K562 treated with DMSO at 1 percent for 24 hours (cell line): Measurements from ENCODE around the gene CTSF. TPM values are rescaled to one million over a fixed set of nuclear protein-coding genes. Genes with fewer than 3 reads are reported as not detected.

Experiments
- total RNA-seq: library from RNA; unstranded; fragments of 300-600 nt; gene quantifications from 2 replicates; pipeline ENCODE4 v1.2.3, GENCODE V29; 2022; ENCODE audit warnings: low read depth; ENCODE audit not compliant: insufficient read depth

Gene CTSF
- total RNA-seq, result 26.6 and 29.9 TPM in 2 replicates

GRCh38 chr11:66568124-66568916 lies at the start of gene CTSF:
TSS of gene CTSF (minus strand) at chr11:66568606. CDS start at chr11:66568486, 120 bp downstream.

DNA sequence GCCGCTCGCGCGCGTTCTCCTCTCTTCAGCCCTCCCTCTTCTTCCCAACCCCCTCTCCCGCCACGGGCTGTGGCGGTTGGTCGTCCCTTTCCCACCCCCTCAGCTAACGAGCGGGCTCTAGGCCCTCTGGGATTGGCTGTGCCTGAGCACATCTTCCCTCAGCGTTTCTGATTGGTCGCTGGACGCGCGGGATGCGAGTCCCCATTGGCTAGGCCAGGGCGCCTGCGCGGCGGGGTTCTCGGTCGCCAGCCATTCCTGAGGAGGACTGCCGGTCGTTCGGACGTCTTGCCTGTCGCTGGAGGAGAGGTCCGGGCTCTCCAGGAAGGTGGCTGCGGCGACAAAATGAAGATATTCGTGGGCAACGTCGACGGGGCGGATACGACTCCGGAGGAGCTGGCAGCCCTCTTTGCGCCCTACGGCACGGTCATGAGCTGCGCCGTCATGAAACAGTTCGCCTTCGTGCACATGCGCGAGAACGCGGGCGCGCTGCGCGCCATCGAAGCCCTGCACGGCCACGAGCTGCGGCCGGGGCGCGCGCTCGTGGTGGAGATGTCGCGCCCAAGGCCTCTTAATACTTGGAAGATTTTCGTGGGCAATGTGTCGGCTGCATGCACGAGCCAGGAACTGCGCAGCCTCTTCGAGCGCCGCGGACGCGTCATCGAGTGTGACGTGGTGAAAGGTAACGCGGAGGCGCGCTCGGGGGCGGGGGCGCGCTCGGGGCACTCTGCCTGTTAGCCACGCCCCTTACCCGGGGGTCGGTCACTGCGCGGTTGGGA lies 48.2 kb upstream of the CTSF start, which contains the start of gene RBM14:
Gene RBM14 (plus strand): TSS at position 252 of the 776 bp plus-strand sequence. CDS start 91 bp downstream, at position 343.

GRCh38 chr11:66592457-66593302 lies 24.3 kb upstream of the CTSF start, which contains the start of the genes CCDC87 and CCS:
TSS of gene CCDC87 (minus strand) at chr11:66593063. CDS start at chr11:66593015, 48 bp downstream.
TSS of gene CCS (plus strand) at chr11:66593185. CDS start at chr11:66593262, 77 bp downstream.

GRCh38 chr11:66546368-66546965 lies 21.9 kb downstream of the CTSF start, which contains the start of gene ACTN3:
TSS of gene ACTN3 (plus strand) at chr11:66546903. CDS start at chr11:66546938, 35 bp downstream.

GRCh38 chr11:66545701-66546367 lies 22.6 kb downstream of the CTSF start, which contains the start of gene ZDHHC24:
TSS of gene ZDHHC24 (minus strand) at chr11:66546048. CDS start at chr11:66546003, 45 bp downstream.

Other genes with a start within 250 kb of the CTSF start
- 1.1 TPM in 2 replicates for gene RIN1, start 232.2 kb downstream of the CTSF start, total RNA-seq
- gene BRMS1, start 223.5 kb downstream of the CTSF start, total RNA-seq, result 65.5 and 66.8 TPM in 2 replicates
- 38.5 and 42.0 TPM in 2 replicates for gene B4GAT1, start 221.0 kb downstream of the CTSF start, total RNA-seq
- 14.6 and 18.1 TPM in 2 replicates for gene SLC29A2, start 196.8 kb downstream of the CTSF start, total RNA-seq
- gene NPAS4, start 147.6 kb downstream of the CTSF start, total RNA-seq, result not detected in 2 replicates
- 43.7 and 47.1 TPM in 2 replicates for gene MRPL11, start 129.8 kb downstream of the CTSF start, total RNA-seq
- gene PELI3, start 101.7 kb downstream of the CTSF start, total RNA-seq, result 8.3 and 8.6 TPM in 2 replicates
- gene DPP3, start 88.2 kb downstream of the CTSF start, total RNA-seq, result 58.7 and 69.0 TPM in 2 replicates
- 12.5 and 13.9 TPM in 2 replicates for gene BBS1, start 58.0 kb downstream of the CTSF start, total RNA-seq
- gene ZDHHC24, start 22.6 kb downstream of the CTSF start, total RNA-seq, result 14.7 and 14.8 TPM in 2 replicates
- gene ACTN3, start 21.7 kb downstream of the CTSF start, total RNA-seq, result not detected in 2 replicates
- 0.21 and 0.36 TPM in 2 replicates for gene CCDC87, start 24.5 kb upstream of the CTSF start, total RNA-seq
- 40.9 and 51.1 TPM in 2 replicates for gene CCS, start 24.6 kb upstream of the CTSF start, total RNA-seq
- gene RBM14, start 48.0 kb upstream of the CTSF start, total RNA-seq, result 77.5 and 83.1 TPM in 2 replicates
- 108 and 113 TPM in 2 replicates for gene RBM4, start 70.1 kb upstream of the CTSF start, total RNA-seq
- 19.3 and 20.0 TPM in 2 replicates for gene RBM4B, start 109.3 kb upstream of the CTSF start, total RNA-seq
- gene SPTBN2, start 160.6 kb upstream of the CTSF start, total RNA-seq, result 16.2 and 19.8 TPM in 2 replicates